Vagina (tissue), 2 donors: ENCODE results near the gene NTM.

Experiments
- CTCF ChIP-seq, 3 experiments: fragments of 450-650 bp in 2 of 3; fragments of 200-600 bp in 1 of 3; sonication (generic) in 1 of 3; IDR thresholded peaks; one replicate each; pipeline ENCODE4 v1.5.1; 2017 to 2019; ENCODE audit warnings: antibody characterized with exemption in 3 of 3, mild to moderate bottlenecking in 2 of 3, moderate library complexity in 2 of 3
- POLR2A ChIP-seq, 2 donors: fragments of 450-650 bp; IDR thresholded peaks; one replicate each; pipeline ENCODE4 v1.6.1; 2017; ENCODE audit warnings: antibody characterized with exemption in 2 of 2, mild to moderate bottlenecking in 2 of 2, moderate library complexity in 2 of 2
- POLR2AphosphoS5 ChIP-seq, 2 donors: sonication (generic); formaldehyde crosslinking; IDR thresholded peaks; one replicate each; pipeline ENCODE4 v1.9.0; 2017; ENCODE audit warnings: antibody characterized with exemption in 2 of 2, mild to moderate bottlenecking in 2 of 2, low read depth in 1 of 2; ENCODE audit not compliant: insufficient read depth in 1 of 2

DNA sequence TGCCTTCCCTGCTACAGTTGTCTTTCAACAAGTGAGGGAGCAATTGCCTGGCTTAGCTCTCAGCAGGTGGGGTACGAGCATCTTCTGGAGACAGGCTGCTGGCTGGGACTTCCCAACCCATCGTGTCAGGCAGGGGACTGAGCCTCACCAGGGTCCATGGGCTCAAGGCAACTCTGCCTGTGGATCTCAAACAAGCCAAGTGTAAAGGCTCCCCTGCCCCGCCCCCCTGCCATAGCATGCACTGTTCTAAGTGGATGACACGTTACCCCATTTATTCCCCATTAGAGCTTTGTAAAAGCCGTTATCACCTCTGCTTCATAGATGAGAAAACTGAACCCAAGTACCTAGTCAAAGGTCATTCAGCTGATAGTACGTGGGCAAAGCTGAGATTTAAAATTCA, 222.9 kb downstream of the NTM start:
- no peak for TF ChIP-seq CTCF (IDR thresholded peaks at IDR 0.05)
- TF ChIP-seq POLR2AphosphoS5 (IDR thresholded peaks at IDR 0.05; ENCODE audit: insufficient read depth in 1 of 2, low read depth in 1 of 2): no peak
- no peak for TF ChIP-seq POLR2A (IDR thresholded peaks at IDR 0.05)
